A204.1 (cell line): ENCODE measurements around the gene HKDC1.
A peak's percentile ranks its signal among the peaks of the same experiment; 100 is the strongest.
"Not testable (repeated sequence)": the region's sequence is repeated elsewhere in the genome, so short reads cannot be mapped to it uniquely, and the experiment has no call there.

Experiments
- FAIRE-seq: peaks from 2 replicates; lab custom pipeline; 2012; peaks lifted over from hg19 to GRCh38; lab: Jason Lieb, UNC

Gene HKDC1, protein sequence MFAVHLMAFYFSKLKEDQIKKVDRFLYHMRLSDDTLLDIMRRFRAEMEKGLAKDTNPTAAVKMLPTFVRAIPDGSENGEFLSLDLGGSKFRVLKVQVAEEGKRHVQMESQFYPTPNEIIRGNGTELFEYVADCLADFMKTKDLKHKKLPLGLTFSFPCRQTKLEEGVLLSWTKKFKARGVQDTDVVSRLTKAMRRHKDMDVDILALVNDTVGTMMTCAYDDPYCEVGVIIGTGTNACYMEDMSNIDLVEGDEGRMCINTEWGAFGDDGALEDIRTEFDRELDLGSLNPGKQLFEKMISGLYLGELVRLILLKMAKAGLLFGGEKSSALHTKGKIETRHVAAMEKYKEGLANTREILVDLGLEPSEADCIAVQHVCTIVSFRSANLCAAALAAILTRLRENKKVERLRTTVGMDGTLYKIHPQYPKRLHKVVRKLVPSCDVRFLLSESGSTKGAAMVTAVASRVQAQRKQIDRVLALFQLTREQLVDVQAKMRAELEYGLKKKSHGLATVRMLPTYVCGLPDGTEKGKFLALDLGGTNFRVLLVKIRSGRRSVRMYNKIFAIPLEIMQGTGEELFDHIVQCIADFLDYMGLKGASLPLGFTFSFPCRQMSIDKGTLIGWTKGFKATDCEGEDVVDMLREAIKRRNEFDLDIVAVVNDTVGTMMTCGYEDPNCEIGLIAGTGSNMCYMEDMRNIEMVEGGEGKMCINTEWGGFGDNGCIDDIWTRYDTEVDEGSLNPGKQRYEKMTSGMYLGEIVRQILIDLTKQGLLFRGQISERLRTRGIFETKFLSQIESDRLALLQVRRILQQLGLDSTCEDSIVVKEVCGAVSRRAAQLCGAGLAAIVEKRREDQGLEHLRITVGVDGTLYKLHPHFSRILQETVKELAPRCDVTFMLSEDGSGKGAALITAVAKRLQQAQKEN

DNA sequence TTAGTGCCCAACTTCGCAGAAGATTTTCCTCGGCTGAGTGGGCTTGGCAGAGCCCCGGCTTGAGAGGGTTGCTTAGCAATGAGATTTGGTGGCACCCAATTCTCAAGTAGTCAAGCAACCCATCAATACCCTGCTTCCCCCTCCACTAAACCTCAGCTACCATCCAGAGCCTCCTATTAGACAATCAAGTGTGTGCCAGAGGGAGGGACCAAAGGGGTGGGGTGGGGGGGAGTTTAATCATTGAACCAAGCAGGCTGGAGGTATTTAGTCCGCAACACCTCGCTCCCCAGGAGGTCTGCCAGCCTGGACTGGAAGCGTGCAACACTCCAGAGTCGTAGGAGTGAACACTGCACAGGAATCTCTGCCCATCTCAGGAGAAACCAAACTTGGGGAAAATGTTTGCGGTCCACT lies at the start of gene HKDC1:
TSS of gene HKDC1 (plus strand) at position 292 of the 411 bp plus-strand sequence. CDS start at position 396, 104 bp downstream.
- no peak for FAIRE-seq

DNA sequence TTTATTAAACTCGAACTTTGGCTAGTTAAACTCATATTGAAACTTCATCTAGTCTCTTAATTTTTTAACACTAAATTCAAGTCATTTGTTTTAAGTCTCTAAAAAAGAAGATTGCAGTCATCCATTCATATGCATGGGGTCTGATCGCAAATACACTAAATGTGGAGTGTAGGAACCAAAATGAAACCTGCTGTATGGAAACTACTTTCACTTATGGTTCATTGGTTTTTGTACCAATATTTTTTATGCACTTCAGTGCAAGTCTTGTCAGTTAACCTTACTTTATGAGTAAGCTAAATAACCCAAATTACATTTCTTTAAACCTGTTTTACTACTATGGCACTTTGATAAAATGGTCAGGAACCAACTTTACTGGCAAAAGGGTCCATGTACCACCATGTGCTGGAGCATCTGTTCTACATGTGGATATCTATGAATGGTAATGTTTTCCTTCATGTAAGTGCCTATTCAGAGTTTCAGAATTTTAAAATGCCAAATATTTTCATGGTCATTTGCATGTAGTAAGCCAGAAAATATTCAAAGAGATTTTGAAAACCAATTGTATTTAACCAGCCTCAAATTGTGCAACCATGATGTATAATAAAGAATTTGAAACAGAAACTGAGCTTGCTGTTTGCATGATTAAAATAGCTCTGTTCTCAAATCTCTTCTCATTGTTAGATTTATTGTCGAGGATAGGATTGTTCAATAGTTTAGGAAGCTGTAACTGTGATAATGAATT lies 47.7 kb upstream of the HKDC1 start:
- FAIRE-seq, result no peak

DNA sequence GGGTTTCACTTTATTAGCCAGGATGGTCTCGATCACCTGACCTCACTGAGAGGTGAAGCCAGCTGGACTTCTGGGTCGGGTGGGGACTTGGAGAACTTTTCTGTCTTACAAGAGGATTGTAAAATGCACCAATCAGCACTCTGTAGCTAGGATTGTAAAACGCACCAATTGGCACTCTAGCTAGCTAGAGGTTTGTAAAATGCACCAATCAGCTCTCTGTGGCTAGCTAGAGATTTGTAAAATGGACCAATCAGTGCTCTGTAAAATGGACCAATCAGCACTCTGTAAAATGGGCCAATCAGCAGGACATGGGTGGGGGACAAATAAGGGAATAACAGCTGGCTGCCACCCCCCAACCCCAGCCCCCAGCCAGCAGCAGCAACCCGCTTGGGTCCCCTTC lies 44.8 kb upstream of the HKDC1 start:
- FAIRE-seq, result not testable (repeated sequence)

DNA sequence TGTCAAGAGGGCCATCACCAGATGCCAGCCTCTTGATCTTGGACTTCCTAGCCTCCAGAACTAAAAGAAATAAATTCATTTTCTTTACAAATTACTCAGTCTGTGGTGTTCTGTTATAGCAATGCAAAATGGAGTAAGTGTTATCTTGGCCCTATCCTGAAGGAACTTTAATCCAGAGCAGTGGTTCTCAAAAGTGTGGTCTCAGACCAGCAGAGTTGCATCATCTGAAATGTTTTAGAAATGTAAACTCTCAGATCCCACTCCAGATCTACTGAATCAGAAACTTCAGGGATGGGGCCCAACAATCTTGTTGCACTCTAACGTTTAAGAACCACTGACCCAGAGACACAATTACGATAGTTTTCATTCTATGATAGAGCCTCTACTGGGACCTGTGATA lies 43.3 kb upstream of the HKDC1 start:
- no peak for FAIRE-seq

DNA sequence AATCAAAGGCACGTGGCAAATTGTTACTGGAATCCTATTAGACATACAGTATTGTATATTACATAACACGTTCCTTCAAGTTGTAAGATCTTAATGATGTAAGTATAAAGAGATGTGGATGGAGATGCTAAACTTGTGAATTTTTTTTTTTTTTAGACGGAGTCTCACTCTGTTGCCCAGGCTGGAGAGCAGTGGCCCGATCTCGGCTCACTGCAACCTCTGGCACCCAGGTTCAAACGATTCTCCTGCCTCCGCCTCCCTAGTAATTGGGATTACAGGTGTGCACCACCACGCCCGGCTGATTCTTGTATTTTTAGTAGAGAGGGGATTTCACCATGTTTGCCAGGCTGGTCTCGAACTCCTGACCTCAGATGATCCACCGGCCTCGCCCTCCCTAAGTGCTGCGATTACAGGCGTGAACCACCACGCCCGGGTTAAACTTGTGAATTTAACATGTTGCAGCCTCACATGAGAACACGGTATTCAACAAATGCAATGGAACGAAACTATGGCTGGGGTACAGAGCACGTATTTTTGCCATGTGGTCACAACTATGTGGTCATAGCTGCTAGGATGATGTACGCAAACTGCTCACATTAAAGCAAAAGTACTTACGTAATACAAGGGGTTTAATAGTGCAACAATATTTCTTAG lies 40.9 kb upstream of the HKDC1 start:
- no peak for FAIRE-seq

DNA sequence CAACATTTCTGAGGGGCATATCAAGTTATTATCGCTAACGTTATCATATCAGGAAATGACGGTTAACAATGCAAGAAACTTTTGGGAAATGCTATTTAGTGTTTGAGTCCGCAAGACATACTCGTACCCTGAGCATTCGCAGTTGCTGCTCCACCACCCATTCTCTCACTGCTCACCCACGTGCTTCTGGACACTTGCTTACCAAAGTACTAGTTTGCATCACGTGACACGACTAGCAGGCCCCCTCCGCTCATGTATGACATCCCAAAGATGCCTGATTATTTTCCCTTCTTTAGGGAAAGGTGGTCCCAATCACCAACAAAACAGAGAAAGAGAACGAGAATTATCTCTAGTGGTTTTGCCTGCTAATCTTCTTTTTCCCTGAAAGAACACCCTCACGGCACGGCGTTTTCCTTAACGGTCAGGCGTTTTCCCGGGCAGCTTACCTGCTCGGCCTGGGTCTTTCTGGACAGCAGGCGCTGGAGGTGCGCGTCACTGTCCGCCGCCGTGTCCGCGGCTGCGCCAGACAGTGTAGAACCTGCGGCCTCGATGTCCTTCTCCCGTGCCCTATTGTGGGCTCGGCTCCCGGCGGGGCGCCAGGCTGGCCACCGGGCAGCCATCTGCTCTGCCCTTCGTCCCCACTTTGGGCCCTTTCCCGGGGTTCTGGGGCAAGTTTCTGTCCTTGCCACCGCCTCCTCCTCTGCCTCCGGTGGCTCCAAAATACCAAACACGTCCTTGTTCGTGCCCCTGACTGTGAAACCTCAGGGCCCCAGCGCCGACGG lies 40.2 kb upstream of the HKDC1 start, which contains the start of gene SUPV3L1:
TSS of gene SUPV3L1 (plus strand) at position 492 of the 782 bp plus-strand sequence. CDS start at position 550, 58 bp downstream.
- FAIRE-seq, result peak; percentile 88

DNA sequence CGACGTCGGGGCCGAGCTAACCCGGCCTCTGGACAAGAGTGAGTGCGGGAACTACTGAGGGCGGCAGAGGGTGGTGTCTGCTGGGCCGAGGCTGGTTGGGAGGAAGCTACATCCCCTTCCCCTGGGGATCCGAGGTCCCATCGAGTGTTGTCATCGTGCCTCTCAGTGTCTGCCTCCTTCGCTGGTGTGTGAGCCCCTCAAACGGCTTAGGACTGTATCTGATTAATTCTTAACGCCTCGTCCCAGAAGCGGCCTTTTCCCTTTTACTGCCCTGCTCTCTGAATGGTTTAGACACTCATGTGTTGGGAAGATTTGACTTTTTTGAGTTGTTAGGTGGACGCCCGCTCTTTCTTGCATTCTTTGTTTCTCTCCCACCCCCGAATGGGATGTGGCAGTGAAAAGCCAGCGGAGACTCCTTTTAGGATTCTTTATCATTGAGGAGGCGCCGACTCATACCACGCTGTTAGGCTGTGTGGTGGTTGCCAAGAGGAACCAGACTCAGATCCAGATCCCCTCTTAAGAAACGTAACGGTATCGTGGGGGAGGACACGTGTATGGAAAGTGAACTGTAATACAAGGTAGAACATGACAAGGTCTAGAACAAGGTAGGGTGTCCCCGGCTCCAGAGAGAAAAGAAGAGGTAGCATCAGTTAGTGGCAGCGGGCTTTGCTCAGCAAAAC lies 39.5 kb upstream of the HKDC1 start:
- no peak for FAIRE-seq

DNA sequence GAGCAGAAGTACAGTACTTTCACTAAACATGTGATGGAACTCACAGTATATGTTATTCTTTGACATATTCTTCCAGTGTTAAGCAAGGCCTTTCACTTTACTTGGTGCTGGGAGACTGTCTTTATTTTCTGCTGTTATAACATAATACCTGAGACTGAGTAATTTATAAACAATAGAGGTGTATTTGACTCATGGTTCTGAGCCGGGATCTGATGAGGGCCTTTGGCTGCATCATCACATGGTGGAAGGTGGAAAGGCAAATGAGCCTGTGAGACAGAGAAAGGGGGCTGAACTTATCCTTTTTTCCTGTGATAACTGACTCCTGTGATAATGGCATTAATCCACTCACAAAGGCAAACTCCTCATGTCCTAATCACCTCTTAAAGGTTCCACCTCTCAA lies 38.7 kb upstream of the HKDC1 start:
- no peak for FAIRE-seq

DNA sequence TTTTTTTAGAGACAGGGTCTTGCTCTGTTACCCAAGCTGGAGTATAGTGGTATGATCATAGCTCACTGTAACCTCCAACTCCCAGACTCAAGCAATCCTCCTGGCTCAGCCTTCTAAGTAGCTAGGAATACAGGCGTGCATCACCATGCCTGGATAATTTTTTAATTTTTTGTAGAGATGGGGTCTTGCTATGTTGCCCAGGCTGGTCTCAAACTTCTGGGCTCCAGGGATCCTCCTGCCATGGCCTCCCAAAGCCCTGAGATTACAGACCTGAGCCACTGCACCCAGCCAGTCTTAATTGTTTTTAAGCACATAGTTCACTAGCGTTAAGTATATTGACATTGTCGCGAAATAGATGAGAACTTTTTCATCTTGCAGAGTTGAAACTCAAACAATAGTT lies 38.1 kb upstream of the HKDC1 start:
- FAIRE-seq, result no peak

DNA sequence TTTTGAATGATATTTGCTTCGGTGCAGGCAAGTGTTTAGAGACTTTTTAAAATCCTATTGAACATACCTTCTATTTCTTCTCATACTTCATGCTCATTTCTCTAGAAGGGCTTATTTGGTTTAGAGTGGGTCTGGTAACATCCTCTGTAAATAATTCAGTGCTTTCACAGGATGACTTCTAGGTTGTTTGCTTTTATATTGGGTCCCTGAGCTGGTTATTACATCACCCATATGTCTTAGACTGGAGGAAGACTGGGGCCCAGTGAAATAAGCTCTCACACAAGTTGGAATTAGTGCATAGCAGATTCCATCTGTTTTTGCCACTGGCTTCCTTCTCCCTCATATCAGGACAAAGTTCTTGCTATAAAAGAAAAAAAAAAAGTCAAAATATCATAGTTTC lies 33.6 kb upstream of the HKDC1 start:
- no peak for FAIRE-seq

DNA sequence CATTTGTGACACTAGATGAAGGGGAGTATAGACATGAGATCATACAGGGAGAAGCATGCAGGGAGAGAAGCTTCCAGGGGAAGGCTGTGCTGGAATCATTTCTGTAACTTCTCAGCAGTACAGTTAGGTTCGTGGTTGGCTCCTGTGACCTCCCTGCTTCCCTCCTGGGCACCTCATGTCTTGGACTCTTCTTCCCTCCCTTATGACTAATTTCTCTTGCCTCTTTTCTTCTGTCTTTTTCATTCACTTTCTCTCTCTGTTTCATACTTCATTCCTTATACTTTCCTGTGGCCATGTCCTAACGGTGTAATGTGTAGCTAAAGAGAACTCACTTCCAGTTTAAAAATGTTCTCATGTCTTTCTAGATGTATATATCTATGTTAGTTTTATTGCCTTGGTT lies 19.1 kb upstream of the HKDC1 start:
- no peak for FAIRE-seq

DNA sequence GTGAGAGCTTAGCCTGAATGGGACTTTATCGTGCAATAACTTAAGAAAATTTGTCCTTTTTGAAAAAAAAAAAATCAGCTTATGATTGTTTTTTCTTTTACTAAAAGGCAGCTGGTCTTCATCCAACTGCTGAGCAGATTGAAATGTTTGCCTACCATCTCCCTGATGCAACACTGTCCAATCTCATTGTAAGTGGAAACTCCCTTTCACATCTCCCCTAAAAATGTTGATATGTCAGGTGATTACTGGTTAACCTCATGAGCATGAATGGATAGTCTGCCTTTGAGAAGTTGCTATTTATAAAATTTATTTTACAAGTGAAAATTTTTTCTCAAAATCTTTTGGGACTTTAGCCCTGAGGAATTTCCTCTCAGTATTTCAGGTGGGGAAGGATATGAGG lies 17.8 kb upstream of the HKDC1 start:
- no peak for FAIRE-seq

DNA sequence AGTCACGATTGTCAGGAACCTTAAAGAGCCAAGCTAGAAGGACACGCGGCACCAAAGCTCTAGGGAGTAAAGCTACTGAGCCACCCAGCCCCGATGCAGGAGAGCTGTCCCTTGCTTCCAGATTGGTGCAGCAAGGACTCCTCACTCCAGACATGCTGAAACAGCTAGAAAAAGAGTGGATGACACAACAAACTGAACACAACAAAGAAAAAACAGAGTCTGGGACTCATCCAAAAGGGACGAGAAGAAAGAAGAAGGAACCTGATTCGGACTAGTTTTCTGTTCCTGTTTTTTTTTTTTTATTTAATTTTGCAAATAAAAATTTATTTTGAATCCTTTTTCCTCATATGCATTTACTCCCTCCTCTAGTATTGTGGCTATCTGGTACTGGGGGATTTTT lies 11.4 kb upstream of the HKDC1 start:
- FAIRE-seq, result no peak

DNA sequence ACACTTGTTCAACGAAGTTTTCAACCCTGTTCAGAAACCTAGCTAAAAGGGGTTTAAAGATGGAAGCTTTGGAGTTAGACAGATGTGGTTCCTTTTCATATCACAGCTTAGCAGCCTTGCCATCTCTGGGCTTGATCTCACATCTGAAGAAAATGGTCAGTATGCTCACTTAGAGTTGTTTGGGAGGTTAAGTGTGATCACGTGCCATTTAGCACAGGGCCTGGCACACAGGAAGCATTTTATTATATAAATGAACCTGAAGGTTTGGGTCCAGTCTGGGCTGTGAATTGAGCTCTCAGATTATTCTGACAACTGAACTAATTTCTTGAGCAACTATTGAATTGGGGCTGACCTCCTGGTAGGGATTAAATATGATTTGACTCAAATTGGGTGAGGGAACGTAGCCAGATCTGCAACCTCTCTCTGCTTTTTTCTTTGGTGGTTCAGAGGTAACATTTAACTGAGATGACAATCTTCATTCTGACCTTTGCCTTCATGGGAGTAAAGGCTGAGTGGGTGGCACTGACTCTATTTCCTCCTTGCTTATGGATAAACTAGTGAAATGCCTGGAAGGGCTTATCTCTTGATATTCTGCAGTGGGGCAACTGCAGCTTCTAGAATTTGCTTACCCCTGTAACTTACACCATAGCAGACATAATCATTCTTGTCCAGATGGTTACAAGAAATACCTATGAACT lies 10.2 kb upstream of the HKDC1 start:
- FAIRE-seq, result no peak

DNA sequence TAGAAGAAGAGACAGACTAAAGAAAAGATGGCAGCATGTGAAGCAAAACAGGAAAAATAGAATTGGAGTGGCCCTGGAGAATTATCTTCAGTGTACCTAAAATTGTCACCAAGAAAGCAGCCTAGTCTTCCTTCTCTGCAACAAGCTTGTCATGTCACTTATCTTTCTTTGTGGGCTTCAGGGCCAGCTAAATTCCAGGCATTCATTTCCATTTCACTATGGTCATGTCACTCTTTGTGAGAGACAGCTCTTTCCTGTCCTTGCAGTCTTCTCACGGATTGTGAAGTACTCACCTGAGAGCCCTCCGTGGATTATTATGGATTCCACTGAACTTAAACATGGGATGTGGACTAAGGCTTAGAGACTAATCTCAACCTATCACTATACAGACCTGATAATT lies 9.0 kb upstream of the HKDC1 start:
- FAIRE-seq, result no peak

DNA sequence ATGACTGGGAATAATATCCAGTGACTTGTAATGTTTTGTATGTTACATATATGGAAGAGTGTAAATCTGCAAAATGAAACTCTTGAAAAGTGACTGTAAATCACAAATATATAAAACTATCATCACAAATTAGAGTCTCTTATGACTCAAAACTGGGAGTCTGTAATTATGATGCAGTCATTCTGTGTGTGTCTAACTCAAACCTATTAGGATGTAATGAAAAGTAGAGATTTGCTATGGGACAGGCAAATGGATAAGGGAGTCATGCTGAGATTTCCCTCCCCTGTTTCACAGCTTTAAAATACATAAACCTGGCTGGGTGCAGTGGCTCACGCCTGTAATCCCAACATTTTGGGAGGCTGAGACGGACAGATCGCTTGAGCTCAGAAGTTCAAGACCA lies 8.6 kb upstream of the HKDC1 start:
- no peak for FAIRE-seq

DNA sequence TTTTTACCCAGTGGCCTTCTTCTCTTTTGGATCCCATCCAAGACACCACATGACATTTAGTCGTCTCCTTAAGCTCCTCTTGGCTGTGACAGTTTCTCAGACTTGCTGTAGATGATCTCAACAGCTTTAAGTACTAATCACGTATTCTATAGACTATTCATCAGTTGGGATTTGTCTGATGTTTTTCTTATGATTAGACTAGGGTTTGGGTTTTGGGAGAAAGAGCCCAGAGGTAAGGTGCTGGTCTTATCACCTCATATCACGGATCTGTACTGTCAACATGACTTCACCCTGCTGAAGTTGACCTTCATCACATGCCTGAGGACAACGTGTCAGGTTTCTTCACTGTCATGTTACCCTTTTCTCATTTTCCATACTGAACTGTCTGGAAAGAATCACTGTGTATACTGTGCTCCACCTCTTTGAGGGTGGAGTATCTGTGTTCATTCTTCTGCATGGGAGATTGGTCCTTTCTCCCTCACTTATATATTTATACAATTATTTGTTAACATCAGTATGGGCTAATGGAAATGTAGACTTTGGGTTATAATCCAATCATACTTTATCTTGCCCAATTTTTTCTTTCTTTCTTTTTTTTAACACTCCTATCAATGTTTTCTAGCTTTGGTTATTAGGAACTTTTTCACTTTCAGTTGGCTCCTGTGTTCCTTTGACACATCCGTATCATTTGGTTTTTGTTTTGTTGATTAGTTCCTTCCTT lies 6.4 kb upstream of the HKDC1 start:
- no peak for FAIRE-seq

DNA sequence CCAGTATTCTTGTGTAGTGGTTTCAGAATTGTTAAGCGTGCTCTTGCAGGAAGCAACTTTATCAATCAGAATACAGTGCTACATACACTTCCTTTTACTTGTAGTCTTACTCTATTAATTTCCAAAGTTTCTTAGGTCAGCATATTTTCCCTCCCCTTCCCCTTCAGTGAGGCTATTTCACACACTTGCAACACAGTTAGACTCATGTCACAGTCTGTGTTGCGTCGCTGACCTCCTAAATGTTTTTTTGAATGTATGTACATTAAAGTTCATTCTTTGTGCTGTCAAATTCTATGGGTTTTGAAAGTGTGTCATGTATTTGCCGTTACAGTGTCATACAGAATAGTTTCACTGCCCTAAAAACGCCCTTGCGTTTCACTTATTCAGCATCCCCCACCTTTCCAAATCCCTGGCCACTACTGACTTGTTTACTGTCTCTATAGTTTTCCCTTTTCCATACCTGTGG lies 5.4 kb upstream of the HKDC1 start:
- no peak for FAIRE-seq
